Bronchial smooth muscle cell (primary cell): Measurements from ENCODE around the gene SPX. TPM values are rescaled to one million over a fixed set of nuclear protein-coding genes. Genes with fewer than 3 reads are reported as not detected.

Source experiments
- total RNA-seq: library from RNA; depleted of rRNA; stranded (reverse); fragments of >200 nt; gene quantifications from 2 replicates; pipeline ENCODE4 v1.2.1, GENCODE V29; 2014

SPX gene
- total RNA-seq: 0.63 TPM in 1 of 2 replicates, not detected in the other

DNA sequence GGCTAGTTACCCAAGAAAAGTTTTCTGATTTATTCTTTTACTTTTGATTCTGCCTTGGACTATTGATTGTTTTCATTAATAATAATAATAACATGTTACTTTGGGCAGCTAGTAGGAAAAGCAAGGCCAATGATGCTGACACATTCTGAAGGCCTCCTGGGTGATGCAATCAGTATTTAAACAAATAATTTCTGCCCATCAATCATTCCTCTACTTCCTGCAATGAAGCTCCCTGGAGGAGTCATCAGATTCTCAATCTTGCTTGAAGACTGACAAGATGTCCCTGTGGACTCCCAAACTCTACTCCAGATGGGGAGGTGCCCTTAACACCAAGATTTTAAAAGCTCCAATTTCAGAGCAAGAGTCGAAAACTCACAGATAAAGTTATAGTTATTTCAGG is at the start of gene SPX:
Gene SPX, plus strand, starts transcription at position 244 of the 400 bp plus-strand sequence. CDS start 177 bp downstream, outside the sequence.

GRCh38 chr12:21501258-21502163 is 24.6 kb upstream of the SPX start, which contains the start of the genes GOLT1B and RECQL:
GOLT1B (plus strand) TSS chr12:21501789; CDS start chr12:21501924, 135 bp downstream.
RECQL (minus strand) TSS chr12:21501635; CDS start chr12:21499570, 2,065 bp downstream.

Other genes starting within 250 kb of the SPX start
- not detected in 2 replicates for gene SLCO1A2, start 191.4 kb upstream of the SPX start, total RNA-seq
- not detected in 2 replicates for gene IAPP, start 153.4 kb upstream of the SPX start, total RNA-seq
- 7.4 and 10.6 TPM in 2 replicates for gene PYROXD1, start 88.6 kb upstream of the SPX start, total RNA-seq
- gene RECQL, start 24.7 kb upstream of the SPX start, total RNA-seq: 42.8 and 58.0 TPM in 2 replicates
- 14.1 and 29.9 TPM in 2 replicates for gene GOLT1B, start 24.5 kb upstream of the SPX start, total RNA-seq
- not detected in 2 replicates for gene GYS2, start 78.6 kb downstream of the SPX start, total RNA-seq
- 712 and 813 TPM in 2 replicates for gene LDHB, start 131.5 kb downstream of the SPX start, total RNA-seq
- 5.5 and 8.2 TPM in 2 replicates for gene KCNJ8, start 248.4 kb downstream of the SPX start, total RNA-seq